Activated CD8-positive, alpha-beta memory T cell treated with anti-CD3 and anti-CD28 coated beads for 1 hour (primary cell): Measurements from ENCODE around the gene DAGLA.

Source experiments
- DNase-seq, 2 donors: peaks; one replicate each; pipeline ENCODE4 v3.0.0-alpha.2; 2020; ENCODE audit warnings: low read depth in 1 of 2; ENCODE audit errors: extremely low read depth in 1 of 2

Gene DAGLA

DNA sequence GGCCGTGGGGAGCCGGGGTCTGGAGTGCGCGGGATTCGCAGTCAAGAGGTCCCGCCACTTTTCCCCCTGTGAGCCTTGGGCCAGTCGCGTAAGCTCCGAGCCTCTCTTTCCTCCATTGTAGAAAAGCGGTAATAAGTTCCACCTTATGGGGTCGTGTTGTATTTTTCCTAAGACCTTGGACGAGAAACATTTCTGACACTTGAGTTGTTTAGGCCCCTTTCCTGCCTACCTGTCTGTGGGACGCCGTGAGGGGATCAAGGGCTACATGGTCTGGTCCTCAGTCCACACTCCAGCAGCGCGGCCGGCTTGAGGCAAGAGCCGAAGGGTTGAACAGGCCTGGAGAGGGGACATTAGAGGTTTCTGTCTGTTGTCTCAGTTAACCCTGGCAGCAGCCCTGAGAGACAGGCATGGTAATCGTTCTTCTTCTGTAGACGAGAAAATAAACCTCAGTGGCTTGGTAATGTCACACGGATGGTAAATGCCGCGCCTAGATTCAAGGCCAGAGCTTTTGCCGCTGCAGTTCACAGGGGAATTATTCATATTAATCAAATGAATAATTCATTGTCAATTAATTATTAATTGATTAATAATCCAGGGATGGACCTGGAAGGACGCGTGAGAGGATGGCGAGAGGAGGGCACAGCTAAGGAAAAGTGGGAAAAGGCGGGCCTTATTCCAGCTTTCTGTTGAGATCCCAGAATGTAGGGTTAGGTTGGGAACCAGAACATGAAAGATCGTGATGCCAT is 113.1 kb downstream of the DAGLA start:
- DNase-seq, result no peak

DNA sequence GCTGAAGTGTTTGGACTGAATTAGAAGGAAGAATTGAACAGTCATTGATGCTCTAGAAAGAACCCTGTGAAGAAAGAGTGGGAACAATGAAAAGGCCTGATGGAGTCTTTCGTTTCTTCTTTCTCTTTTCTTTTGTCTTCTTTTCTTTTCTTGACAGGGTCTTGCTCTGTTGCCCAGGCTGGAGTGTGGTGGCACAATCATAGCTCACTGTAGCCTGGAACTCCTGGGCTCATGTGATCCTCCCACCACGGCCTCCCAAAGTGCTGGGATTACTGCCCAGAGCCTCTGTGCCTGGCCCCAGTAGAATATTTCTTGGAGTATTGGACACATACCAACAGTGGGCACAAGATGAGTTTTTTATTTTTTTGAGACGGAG is 113.6 kb downstream of the DAGLA start:
- no peak for DNase-seq

DNA sequence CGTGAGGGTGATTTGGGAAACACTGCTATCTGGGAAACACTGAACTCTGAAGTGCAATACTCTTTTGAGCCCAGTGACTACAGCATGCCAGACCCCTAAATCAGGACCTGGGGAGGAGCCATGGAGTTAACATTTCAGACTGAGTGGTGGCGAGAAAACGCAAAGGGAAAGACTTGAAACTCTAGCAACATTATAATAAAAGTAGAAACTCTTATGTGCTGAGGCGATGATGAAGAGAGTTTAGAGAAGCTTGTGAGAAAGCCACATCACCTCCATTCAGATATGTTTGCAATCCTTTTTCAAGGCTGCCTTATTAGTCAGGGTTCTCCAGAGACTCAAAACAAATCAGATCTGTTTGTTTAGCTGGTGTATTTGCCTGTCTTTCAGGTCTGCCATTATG is 114.4 kb downstream of the DAGLA start:
- no peak for DNase-seq

DNA sequence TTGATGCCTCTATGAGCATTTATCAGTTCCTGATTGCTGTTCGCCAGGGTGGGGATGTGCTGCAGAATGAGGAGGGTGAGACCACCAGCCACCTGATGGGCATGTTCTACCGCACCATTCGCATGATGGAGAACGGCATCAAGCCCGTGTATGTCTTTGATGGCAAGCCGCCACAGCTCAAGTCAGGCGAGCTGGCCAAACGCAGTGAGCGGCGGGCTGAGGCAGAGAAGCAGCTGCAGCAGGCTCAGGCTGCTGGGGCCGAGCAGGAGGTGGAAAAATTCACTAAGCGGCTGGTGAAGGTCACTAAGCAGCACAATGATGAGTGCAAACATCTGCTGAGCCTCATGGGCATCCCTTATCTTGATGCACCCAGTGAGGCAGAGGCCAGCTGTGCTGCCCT is 115.3 kb downstream of the DAGLA start:
- no peak for DNase-seq

DNA sequence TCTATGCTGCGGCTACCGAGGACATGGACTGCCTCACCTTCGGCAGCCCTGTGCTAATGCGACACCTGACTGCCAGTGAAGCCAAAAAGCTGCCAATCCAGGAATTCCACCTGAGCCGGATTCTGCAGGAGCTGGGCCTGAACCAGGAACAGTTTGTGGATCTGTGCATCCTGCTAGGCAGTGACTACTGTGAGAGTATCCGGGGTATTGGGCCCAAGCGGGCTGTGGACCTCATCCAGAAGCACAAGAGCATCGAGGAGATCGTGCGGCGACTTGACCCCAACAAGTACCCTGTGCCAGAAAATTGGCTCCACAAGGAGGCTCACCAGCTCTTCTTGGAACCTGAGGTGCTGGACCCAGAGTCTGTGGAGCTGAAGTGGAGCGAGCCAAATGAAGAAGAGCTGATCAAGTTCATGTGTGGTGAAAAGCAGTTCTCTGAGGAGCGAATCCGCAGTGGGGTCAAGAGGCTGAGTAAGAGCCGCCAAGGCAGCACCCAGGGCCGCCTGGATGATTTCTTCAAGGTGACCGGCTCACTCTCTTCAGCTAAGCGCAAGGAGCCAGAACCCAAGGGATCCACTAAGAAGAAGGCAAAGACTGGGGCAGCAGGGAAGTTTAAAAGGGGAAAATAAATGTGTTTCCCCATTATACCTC is 115.8 kb downstream of the DAGLA start:
- no peak for DNase-seq
